Activated B cell treated with CpG ODN at 0.5 μM for 24 hours (primary cell): ENCODE measurements around the gene LSM7. TPM values are rescaled to one million over a fixed set of nuclear protein-coding genes. Genes with fewer than 3 reads are reported as not detected.
A peak's percentile ranks its signal among the peaks of the same experiment; 100 is the strongest.

Source experiments
- ATAC-seq: fragments of 200-7000 bp; cut with Tn5 transposase; one replicate; pipeline ENCODE4 v1.10.0; 2021; ENCODE audit warnings: low read depth, mild to moderate bottlenecking, moderate library complexity
- CTCF ChIA-PET: fragments of 350-600 bp; sonication (Branson Sonifier 250); formaldehyde crosslinking; loops from one replicate; lab custom pipeline; 2021; ENCODE audit warnings: antibody characterized with exemption; lab: Charles Lee
- POLR2A ChIA-PET: fragments of 350-600 bp; sonication (Branson Sonifier 250); formaldehyde crosslinking; loops from one replicate; lab custom pipeline; 2021; ENCODE audit warnings: antibody characterized with exemption; lab: Charles Lee
- DNase-seq: peaks from one replicate; pipeline ENCODE4 v3.0.0; 2022
- H3K27ac Mint-ChIP-seq: one replicate; pipeline ENCODE4 v1.8.0; 2020; ENCODE audit warnings: mixed read lengths
- H3K27me3 Mint-ChIP-seq: one replicate; pipeline ENCODE4 v1.8.0; 2021; ENCODE audit warnings: mixed read lengths
- H3K36me3 Mint-ChIP-seq: one replicate; pipeline ENCODE4 v1.8.0; 2021; ENCODE audit warnings: low read depth, mixed read lengths
- H3K4me1 Mint-ChIP-seq: one replicate; pipeline ENCODE4 v1.8.0; 2021; ENCODE audit warnings: mixed read lengths
- H3K4me3 Mint-ChIP-seq: one replicate; pipeline ENCODE4 v1.8.0; 2020; ENCODE audit warnings: mild to moderate bottlenecking, mixed read lengths
- H3K9me3 Mint-ChIP-seq: one replicate; pipeline ENCODE4 v1.8.0; 2020; ENCODE audit warnings: mixed read lengths
- CTCF ChIP-seq: fragments of 200-600 bp; IDR thresholded peaks from one replicate; pipeline ENCODE4 v1.8.0; 2022; ENCODE audit warnings: antibody characterized with exemption, mild to moderate bottlenecking
- intact Hi-C: fragments of 100-400 bp; cut with micrococcal nuclease; formaldehyde crosslinking; loops from one replicate; pipeline ENCODE4 v1.15.1; 2024
- total RNA-seq: library from RNA; stranded (reverse); gene quantifications from 2 replicates; pipeline ENCODE4 v1.2.3, GENCODE V29; 2022

The LSM7 gene
- total RNA-seq, 1 donor from 2014 or later = 149 TPM

- peaks cover 4% of the 10 kb centered on the region for H3K9me3 Mint-ChIP-seq
- TF ChIP-seq CTCF = no peak
- H3K4me1 Mint-ChIP-seq = peaks cover 55% of the 10 kb centered on the region
- peaks cover 13% of the 10 kb centered on the region for H3K36me3 Mint-ChIP-seq
- DNase-seq (no peak), ATAC-seq (no peak)
- POLR2A ChIA-PET = interaction anchor here (0.6 to 4.8 kb wide), 10 partner anchors 9 to 146 kb away, joined by 3 to 48 read pairs (median 4); partner anchors contain the start of genes LSM7, PLEKHJ1 and SPPL2B
- CTCF ChIA-PET = interaction anchor here (1.2 kb wide), 1 partner anchor 75 kb away, joined by 4 read pairs; no protein-coding TSS in a partner anchor
- peak overlapping the region; percentile 77 for H3K27ac Mint-ChIP-seq
- H3K4me3 Mint-ChIP-seq = no peak overlapping the region
- intact Hi-C loops = loop anchor here (10.0 kb wide), 1 partner anchor 223 kb away; the partner anchor contains the start of genes IZUMO4 and MOB3A
- H3K27me3 Mint-ChIP-seq = no peaks in the 10 kb centered on the region
Observed at GRCh38 chr19:2317756-2318155, 10.6 kb downstream of the LSM7 start.

GRCh38 chr19:2317300-2317699 is 11.1 kb downstream of the LSM7 start:
- peaks cover 10% of the 10 kb centered on the region for H3K36me3 Mint-ChIP-seq
- H3K4me1 Mint-ChIP-seq = peaks cover 55% of the 10 kb centered on the region
- ChIA-PET POLR2A (interaction anchor here (1.9 to 4.8 kb wide), 6 partner anchors 15 to 160 kb away, joined by 5 to 48 read pairs (median 8); partner anchors contain the start of gene GADD45B), CTCF (interaction anchor here (1.2 to 2.8 kb wide), 3 partner anchors 42 to 161 kb away, joined by 4 to 16 read pairs (median 7); no protein-coding TSS in a partner anchor)
- DNase-seq (no peak), ATAC-seq (no peak)
- H3K4me3 Mint-ChIP-seq = no peak overlapping the region
- no peaks in the 10 kb centered on the region for H3K27me3 Mint-ChIP-seq
- H3K27ac Mint-ChIP-seq = no peak overlapping the region
- H3K9me3 Mint-ChIP-seq = peaks cover 4% of the 10 kb centered on the region
- intact Hi-C loops = loop anchor here (10.0 kb wide), 1 partner anchor 222 kb away; the partner anchor contains the start of genes IZUMO4 and MOB3A
- no peak for TF ChIP-seq CTCF

GRCh38 chr19:2315818-2316353 is 12.5 kb downstream of the LSM7 start:
- H3K27me3 Mint-ChIP-seq = no peaks in the 10 kb centered on the region
- peaks cover 4% of the 10 kb centered on the region for H3K9me3 Mint-ChIP-seq
- POLR2A ChIA-PET = interaction anchor here (0.7 to 4.8 kb wide), 14 partner anchors 10 to 161 kb away, joined by 3 to 48 read pairs (median 6); partner anchors contain the start of genes GADD45B, LSM7 and PLEKHJ1
- ATAC-seq = peak; percentile 74
- peak overlapping the region; percentile 82 for H3K27ac Mint-ChIP-seq
- CTCF ChIA-PET = interaction anchor here (0.6 to 2.8 kb wide), 15 partner anchors 10 to 160 kb away, joined by 3 to 16 read pairs (median 3); no protein-coding TSS in a partner anchor
- H3K36me3 Mint-ChIP-seq = peaks cover 2% of the 10 kb centered on the region
- TF ChIP-seq CTCF = no peak
- H3K4me3 Mint-ChIP-seq = peak overlapping the region; percentile 59
- DNase-seq = peak; percentile 54
- intact Hi-C loops = loop anchor here (1.0 to 10.0 kb wide), 3 partner anchors 80 to 221 kb away; partner anchors contain the start of genes IZUMO4, MOB3A, PLEKHJ1 and SF3A2
- peaks cover 55% of the 10 kb centered on the region for H3K4me1 Mint-ChIP-seq

- no peak for DNase-seq
- Mint-ChIP-seq H3K36me3 (peaks cover 2% of the 10 kb centered on the region), H3K9me3 (peaks cover 4% of the 10 kb centered on the region), H3K27ac (peak overlapping the region; percentile 82), H3K27me3 (no peaks in the 10 kb centered on the region), H3K4me3 (peak overlapping the region; percentile 59), H3K4me1 (peaks cover 55% of the 10 kb centered on the region)
- intact Hi-C loops = loop anchor here (10.0 kb wide), 1 partner anchor 220 kb away; the partner anchor contains the start of genes IZUMO4 and MOB3A
- ATAC-seq = no peak
- TF ChIP-seq CTCF = no peak
- POLR2A ChIA-PET = interaction anchor here (0.7 to 4.8 kb wide), 13 partner anchors 10 to 162 kb away, joined by 3 to 48 read pairs (median 6); partner anchors contain the start of genes GADD45B, LSM7 and PLEKHJ1
- CTCF ChIA-PET = interaction anchor here (0.8 to 2.8 kb wide), 14 partner anchors 11 to 159 kb away, joined by 3 to 16 read pairs (median 3); no protein-coding TSS in a partner anchor
Observed at GRCh38 chr19:2315121-2315817, 13.1 kb downstream of the LSM7 start.
